Ascending aorta (tissue), 2 donors: ENCODE data around the gene GJA4. TPM values are rescaled to one million over a fixed set of nuclear protein-coding genes. Genes with fewer than 3 reads are reported as not detected.

Source experiments
- DNase-seq, 2 donors: peaks; one replicate each; pipeline ENCODE4 v3.0.0-alpha.2; 2019; ENCODE audit warnings: low spot score in 2 of 2
- H3K27ac ChIP-seq, 2 donors: fragments of 200-600 bp; sonication (generic); one replicate each; pipeline ENCODE4 v1.5.1; 2016 to 2017; ENCODE audit warnings: mild to moderate bottlenecking in 1 of 2
- H3K27me3 ChIP-seq: fragments of 200-600 bp; sonication (generic); one replicate; pipeline ENCODE4 v1.5.1; 2017
- H3K36me3 ChIP-seq, 2 donors: fragments of 200-600 bp; sonication (generic); one replicate each; pipeline ENCODE4 v1.5.1; 2016
- H3K4me1 ChIP-seq, 2 donors: fragments of 200-600 bp; sonication (generic); one replicate each; pipeline ENCODE4 v1.5.1; 2016 to 2017; ENCODE audit warnings: mild to moderate bottlenecking in 1 of 2
- H3K4me3 ChIP-seq, 2 donors: fragments of 200-600 bp; sonication (generic); one replicate each; pipeline ENCODE4 v1.5.1; 2016 to 2017; ENCODE audit warnings: mild to moderate bottlenecking in 1 of 2
- H3K9me3 ChIP-seq, 2 donors: fragments of 200-600 bp; sonication (generic); one replicate each; pipeline ENCODE4 v1.5.1; 2016
- CTCF ChIP-seq, 3 experiments: fragments of 200-600 bp in 2 of 3; fragments of 450-650 bp in 1 of 3; sonication (generic) in 2 of 3; IDR thresholded peaks; one replicate each; pipeline ENCODE4 v1.5.1; 2016 to 2019; ENCODE audit warnings: antibody characterized with exemption in 3 of 3, mild to moderate bottlenecking in 1 of 3, moderate library complexity in 1 of 3
- intact Hi-C: fragments of 100-400 bp; cut with DNase I; formaldehyde crosslinking; loops from one replicate; pipeline ENCODE4 v1.15.1; 2023
- total RNA-seq: library from RNA; depleted of rRNA; stranded (reverse); fragments of >200 nt; gene quantifications from one replicate; pipeline ENCODE4 v1.1.0, GENCODE V29; 2016

Gene GJA4
- total RNA-seq, 1 donor from 2014 or later, result 190 TPM

DNA sequence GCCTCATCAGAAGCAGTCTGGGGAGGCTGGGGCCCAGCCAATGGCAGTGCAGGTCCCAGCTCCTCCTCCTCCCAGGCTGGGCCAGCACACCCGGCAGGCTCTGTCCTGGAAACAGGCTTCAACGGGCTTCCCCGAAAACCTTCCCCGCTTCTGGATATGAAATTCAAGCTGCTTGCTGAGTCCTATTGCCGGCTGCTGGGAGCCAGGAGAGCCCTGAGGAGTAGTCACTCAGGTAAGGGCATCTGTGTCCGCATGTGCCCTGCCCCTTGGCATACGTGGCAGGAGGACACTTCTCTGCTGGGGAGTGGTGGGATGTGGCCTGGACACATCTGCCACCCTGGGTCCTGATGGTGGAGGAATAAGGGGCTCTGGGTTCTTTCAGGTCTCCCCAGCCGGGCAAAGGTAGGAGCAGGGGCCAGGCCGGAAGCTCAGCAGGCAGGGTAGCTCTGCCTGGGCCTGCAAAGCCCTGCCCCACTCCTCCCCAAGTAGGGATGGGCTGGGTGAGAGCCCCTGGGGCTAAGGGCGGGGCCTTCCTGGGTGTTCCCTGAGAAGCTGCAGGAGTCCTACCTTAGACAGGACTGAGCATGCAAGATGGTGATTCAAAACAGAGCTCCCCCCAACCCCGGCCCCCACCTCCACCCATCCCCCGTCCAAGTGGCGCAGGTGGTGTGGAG is 37.7 kb upstream of the GJA4 start, which contains the start of gene GJB5:
TSS of gene GJB5 (plus strand) at position 84 of the 674 bp plus-strand sequence. CDS start 2,284 bp downstream, outside the sequence.
- no peaks in the 10 kb centered on the region for H3K27me3 ChIP-seq
- intact Hi-C loops, result no loop called here
- no peak within 1 kb of the TSS for H3K4me3 ChIP-seq
- no peak within 1 kb of the TSS for H3K27ac ChIP-seq
- H3K9me3 ChIP-seq, result no peaks in the 10 kb centered on the region
- TF ChIP-seq CTCF (IDR thresholded peaks at IDR 0.05), result no peak
- no peaks in the 10 kb centered on the region for H3K36me3 ChIP-seq
- DNase-seq, result no peak
- H3K4me1 ChIP-seq, result no peaks in the 10 kb centered on the region

- Histone ChIP-seq H3K27ac (no peak overlapping the region), H3K27me3 (no peaks in the 10 kb centered on the region), H3K4me3 (no peak overlapping the region), H3K36me3 (no peaks in the 10 kb centered on the region), H3K4me1 (no peaks in the 10 kb centered on the region), H3K9me3 (no peaks in the 10 kb centered on the region)
- no peak for DNase-seq
- no peak for TF ChIP-seq CTCF (IDR thresholded peaks at IDR 0.05)
- intact Hi-C loops, result no loop called here
Measured at GRCh38 chr1:34755961-34756360, 36.8 kb upstream of the GJA4 start.

GRCh38 chr1:34757386-34757785 is 35.4 kb upstream of the GJA4 start:
- no peak for TF ChIP-seq CTCF (IDR thresholded peaks at IDR 0.05)
- H3K36me3 ChIP-seq, result no peaks in the 10 kb centered on the region
- no peak for DNase-seq
- no peaks in the 10 kb centered on the region for H3K4me1 ChIP-seq
- no peaks in the 10 kb centered on the region for H3K27me3 ChIP-seq
- no peak overlapping the region for H3K4me3 ChIP-seq
- no peak overlapping the region for H3K27ac ChIP-seq
- intact Hi-C loops, result no loop called here
- H3K9me3 ChIP-seq, result no peaks in the 10 kb centered on the region

DNA sequence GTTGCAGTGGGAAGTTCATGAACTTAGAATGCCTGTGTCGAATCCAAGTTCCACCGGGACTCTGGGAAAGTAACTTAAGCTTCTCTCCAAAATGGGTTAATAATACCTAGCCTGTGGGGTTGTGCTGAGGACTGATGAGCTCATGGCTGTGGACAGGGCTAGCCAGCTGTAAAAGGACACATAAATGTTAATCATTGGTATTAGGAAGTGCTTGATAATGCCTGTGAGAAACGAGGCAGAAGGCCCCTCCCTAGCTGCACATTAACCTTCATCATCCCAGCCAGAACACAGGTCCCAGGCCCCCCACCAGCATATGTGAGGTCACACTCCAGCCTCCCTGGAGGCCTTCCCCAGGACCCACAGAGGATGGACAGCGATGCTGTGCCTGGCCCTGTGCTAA is 34.0 kb upstream of the GJA4 start:
- Histone ChIP-seq H3K4me1 (no peaks in the 10 kb centered on the region), H3K27ac (no peak overlapping the region), H3K27me3 (no peaks in the 10 kb centered on the region), H3K9me3 (no peaks in the 10 kb centered on the region), H3K36me3 (no peaks in the 10 kb centered on the region), H3K4me3 (no peak overlapping the region)
- DNase-seq, result no peak
- intact Hi-C loops, result no loop called here
- no peak for TF ChIP-seq CTCF (IDR thresholded peaks at IDR 0.05)

- no peak within 1 kb of the TSS for H3K4me3 ChIP-seq
- no peaks in the 10 kb centered on the region for H3K27me3 ChIP-seq
- H3K27ac ChIP-seq, result no peak within 1 kb of the TSS
- no peak for TF ChIP-seq CTCF (IDR thresholded peaks at IDR 0.05)
- H3K9me3 ChIP-seq, result no peaks in the 10 kb centered on the region
- no peaks in the 10 kb centered on the region for H3K4me1 ChIP-seq
- DNase-seq, result no peak
- intact Hi-C loops, result no loop called here
- no peaks in the 10 kb centered on the region for H3K36me3 ChIP-seq
Measured at GRCh38 chr1:34759503-34760357, 33.1 kb upstream of the GJA4 start, which contains the start of gene GJB4. TSS of gene GJB4 (plus strand) at chr1:34759740. CDS start at chr1:34761255, 1,515 bp downstream.
